ENCODE data around the gene ADD2.
"Not testable (repeated sequence)": the region's sequence is repeated elsewhere in the genome, so short reads cannot be mapped to it uniquely, and the experiment has no call there.

Gene ADD2, protein sequence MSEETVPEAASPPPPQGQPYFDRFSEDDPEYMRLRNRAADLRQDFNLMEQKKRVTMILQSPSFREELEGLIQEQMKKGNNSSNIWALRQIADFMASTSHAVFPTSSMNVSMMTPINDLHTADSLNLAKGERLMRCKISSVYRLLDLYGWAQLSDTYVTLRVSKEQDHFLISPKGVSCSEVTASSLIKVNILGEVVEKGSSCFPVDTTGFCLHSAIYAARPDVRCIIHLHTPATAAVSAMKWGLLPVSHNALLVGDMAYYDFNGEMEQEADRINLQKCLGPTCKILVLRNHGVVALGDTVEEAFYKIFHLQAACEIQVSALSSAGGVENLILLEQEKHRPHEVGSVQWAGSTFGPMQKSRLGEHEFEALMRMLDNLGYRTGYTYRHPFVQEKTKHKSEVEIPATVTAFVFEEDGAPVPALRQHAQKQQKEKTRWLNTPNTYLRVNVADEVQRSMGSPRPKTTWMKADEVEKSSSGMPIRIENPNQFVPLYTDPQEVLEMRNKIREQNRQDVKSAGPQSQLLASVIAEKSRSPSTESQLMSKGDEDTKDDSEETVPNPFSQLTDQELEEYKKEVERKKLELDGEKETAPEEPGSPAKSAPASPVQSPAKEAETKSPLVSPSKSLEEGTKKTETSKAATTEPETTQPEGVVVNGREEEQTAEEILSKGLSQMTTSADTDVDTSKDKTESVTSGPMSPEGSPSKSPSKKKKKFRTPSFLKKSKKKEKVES

DNA sequence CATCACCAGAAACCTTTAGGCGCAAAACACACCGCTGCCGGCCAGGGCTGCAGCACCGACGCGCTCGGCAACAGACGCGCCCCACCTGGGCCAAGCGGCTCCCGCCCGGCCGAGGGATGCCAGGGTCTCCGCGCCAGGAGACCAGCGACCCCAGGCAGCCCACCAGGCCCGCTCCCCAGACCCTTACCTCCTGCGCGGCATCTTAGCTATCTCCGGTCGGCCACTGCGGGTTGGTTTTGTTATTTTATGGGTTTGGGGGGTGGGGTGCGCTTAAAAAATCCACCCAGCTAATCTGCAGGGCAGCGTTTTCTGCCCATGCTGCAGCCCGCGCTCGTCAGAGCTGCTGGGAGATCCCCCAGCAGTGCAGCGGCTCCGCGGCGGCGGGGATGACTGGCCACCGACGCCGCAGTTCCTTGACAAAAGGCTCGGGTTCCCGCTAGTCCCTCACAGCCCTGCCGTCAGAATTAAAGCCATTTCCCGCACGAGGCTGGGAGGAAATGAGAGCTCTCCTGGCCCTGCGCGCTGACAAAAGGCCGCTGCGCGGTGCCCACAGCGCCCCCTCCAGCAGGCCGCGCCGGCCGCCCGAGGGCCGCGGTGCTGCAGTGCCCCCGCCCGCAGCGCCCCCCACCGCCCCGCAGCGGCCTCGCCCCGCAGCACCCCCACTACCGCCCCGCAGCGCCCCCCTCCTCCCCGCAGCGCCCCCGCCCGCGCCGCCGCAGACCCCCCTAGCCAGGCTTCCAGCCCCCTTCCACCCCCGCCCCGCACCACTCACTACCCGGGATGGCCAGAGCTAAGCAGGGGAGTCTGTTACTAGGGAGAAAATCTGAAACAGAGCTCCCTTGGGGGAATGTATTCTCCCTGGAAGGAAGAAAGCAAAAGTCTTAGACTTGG is at the start of gene ADD2:
ADD2 (minus strand) TSS at position 502 of the 891 bp plus-strand sequence. CDS start 61,792 bp downstream, outside the sequence.
- TF ChIP-seq POLR2A (IDR thresholded peaks at IDR 0.05; ENCODE audit: low read length): no peak
- no peak for TF ChIP-seq GATA1 (IDR thresholded peaks at IDR 0.05; ENCODE audit: low read depth, low read length)
- DNase-seq: peak; percentile 73 to 74

DNA sequence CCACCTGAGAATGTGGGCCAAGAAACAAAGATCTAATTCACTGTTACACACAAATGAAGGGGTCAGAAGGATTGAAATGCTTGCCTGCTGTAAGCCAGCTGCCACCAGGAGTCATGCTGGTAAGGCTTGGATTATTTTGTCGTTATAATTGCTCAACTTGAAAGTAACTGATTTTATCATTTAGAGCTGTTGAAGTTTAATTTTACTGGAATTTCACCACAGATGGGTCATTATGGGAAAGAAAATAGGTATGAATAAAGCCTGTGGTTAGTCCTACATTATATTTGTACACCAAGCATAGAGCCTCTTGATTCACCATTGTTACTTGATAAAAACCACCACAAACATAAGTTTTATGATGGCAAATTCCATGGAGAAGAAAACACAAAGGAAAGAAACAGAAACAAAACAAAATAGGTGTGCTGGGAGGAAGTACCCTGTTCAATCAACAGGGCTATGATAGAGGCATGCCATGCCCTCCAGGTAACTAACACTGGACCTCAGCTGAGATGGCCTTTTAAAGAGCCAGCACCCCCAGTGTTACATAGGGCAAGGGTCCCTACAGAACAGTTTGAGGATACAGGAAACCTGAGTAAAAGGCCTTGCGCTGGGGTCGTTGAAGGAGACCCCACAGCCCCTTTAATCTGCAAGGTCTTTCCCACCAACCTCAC is 49.4 kb upstream of the ADD2 start:
- DNase-seq: no peak
- TF ChIP-seq GATA1 (IDR thresholded peaks at IDR 0.05; ENCODE audit: low read depth, low read length) (no peak), POLR2A (IDR thresholded peaks at IDR 0.05; ENCODE audit: low read length) (no peak)

DNA sequence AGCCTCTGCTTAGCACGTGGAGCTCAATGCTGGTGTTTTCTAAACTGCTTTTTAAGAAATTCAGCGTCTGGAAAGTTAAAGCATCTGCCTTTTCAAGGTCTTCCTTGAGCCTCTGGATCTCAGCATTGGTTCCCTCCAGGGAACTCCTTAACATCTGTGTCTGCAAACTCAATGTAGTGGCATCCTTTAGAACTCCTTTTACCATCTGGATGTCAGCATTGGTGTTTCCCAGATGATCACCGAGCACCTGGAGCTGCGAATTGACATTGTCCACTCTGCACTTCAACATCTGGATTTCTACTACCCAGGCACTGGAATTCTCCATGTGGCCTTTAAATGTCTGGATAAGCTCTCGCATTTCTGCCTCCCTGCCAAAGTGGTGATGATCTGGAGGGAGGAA is 48.7 kb upstream of the ADD2 start:
- TF ChIP-seq GATA1 (IDR thresholded peaks at IDR 0.05; ENCODE audit: low read depth, low read length) (no peak), POLR2A (IDR thresholded peaks at IDR 0.05; ENCODE audit: low read length) (no peak)
- DNase-seq: no peak

DNA sequence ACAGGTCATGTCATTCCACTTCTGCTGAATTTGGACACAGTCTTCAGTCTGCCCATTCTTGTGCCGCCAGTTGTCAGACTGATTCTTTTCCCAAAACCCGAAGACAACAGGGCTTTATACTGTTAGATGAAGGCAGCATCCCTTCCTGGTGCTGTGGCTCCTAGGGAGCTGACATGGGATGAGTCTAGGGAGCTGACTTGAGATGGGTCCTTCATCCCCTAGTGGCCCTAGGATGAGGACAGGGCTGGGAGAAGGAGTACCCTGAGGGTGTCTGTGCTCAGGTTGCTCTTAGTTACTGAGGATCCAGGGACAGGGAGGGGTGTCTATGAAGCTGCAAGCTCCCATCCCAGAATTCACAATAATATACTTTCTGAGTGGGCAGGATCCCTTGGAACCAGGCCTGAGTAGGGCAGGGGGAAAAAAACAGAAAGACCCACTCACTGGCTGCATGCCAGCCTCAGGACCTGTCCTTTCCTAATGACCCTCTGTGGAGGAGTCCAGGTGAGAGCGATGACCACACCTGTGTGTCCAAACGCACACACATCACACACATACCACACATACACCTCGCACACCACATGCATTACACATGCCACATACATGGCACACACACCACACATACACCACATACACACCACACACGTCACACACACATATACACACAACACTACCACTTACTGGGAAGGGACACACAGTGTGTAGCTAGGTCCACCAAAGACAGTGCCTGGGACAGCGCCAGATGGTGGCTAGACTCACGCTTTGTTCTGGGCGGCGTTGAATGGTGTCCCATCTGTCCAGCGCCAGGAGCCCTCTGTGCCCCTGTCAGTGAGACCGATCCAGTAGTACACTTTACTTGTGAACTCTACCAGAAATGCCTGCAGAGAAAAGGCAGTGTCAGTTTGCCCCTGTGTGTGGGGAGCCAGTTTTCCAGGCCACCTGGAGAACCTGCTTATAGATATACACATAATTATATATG is 41.3 kb upstream of the ADD2 start:
- TF ChIP-seq GATA1 (IDR thresholded peaks at IDR 0.05; ENCODE audit: low read depth, low read length) (no peak), POLR2A (IDR thresholded peaks at IDR 0.05; ENCODE audit: low read length) (no peak)
- no peak for DNase-seq

DNA sequence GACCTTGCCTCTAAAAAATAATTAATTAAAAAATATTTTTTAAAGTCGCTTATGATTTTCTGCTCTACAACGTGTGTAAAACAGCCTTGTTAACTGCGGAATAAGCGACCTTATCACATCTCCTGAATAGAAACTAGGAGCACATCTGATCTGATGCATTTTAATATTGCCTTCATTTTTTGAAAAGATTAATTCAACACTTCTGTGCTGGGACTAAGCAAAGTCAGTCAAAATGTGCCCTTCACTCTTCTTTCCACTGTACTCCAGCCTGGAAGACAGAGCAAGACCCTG is 39.8 kb upstream of the ADD2 start:
- DNase-seq: no peak

DNA sequence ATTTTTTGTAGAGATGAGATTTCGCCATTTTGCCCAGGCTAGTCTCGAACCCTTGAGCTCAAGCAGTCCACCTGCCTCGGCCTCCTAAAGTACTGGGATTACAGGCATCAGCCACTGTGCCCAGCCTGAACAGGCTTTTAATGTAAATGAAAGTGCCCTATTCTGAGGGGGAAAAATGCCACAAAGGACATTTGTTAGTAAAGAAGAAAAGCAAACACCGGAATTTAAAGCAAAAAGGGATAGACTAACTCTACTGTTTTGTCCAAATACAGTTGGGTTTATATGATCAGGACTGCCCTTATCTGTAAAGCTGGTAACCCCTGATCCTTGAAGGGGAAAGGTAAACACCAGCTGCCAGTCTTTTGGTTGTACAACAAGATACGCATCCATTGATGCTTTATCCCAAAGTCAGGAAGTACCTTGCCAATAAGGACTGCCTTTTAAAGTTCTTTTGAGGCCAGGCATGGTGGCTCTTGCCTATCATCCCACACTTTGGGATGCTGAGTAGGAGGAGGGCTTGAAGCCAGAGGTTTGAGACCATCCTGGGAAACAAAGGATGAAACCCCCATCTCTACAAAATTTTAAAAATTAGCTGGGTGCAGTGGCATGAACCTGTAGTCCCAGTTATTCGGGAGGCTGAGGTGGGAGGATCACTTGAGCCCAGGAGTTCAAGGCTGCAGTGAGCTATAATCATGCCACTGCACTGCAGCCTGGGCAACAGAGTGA is 39.3 kb upstream of the ADD2 start:
- TF ChIP-seq GATA1 (IDR thresholded peaks at IDR 0.05; ENCODE audit: low read depth, low read length): no peak
- TF ChIP-seq POLR2A (IDR thresholded peaks at IDR 0.05; ENCODE audit: low read length): no peak
- no peak for DNase-seq

More for the DNA sequence above, 39.8 kb upstream of the ADD2 start:
- TF ChIP-seq POLR2A (IDR thresholded peaks at IDR 0.05; ENCODE audit: low read length): no peak
- no peak for TF ChIP-seq GATA1 (IDR thresholded peaks at IDR 0.05; ENCODE audit: low read depth, low read length)

DNA sequence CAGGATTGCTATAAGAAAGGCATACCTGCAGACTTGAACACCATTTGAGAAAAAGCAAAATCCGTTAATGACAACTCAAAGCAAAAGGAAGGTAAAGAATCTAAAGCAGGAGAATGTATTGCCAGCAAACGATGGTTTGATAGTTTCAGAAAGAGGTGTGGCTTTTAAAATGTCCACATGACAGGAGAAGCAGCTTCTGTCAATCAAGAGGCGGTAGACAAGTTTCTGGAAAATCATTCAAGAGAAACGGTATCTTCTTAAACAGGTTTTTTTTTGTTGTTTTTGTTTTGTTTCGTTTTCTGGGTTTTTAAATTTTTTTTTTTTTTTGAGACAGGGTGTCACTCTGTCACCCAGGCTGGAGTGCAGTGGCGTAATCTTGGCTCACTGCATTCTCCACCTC is 38.6 kb upstream of the ADD2 start:
- no peak for DNase-seq
- TF ChIP-seq GATA1 (IDR thresholded peaks at IDR 0.05; ENCODE audit: low read depth, low read length) (no peak), POLR2A (IDR thresholded peaks at IDR 0.05; ENCODE audit: low read length) (no peak)

DNA sequence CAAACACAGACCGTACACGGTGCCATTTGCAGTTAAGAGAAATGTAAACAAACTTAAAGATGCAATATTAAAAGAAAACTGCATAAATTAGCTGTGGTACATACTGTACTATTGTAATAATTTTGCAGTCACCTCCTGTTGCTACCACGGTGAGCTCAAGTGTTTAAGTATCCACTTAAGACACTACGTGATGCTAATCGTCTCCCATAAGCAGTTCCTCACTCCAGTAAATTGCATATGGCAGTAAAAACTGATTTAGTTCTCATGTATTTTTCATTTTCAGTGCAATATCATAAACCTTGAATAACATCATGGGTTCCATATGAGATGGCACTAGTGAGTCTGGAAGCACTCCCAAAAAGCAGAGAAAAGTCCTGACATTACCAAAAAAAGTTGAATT is 38.0 kb upstream of the ADD2 start:
- TF ChIP-seq POLR2A (IDR thresholded peaks at IDR 0.05; ENCODE audit: low read length) (no peak), GATA1 (IDR thresholded peaks at IDR 0.05; ENCODE audit: low read depth, low read length) (no peak)
- DNase-seq: no peak

DNA sequence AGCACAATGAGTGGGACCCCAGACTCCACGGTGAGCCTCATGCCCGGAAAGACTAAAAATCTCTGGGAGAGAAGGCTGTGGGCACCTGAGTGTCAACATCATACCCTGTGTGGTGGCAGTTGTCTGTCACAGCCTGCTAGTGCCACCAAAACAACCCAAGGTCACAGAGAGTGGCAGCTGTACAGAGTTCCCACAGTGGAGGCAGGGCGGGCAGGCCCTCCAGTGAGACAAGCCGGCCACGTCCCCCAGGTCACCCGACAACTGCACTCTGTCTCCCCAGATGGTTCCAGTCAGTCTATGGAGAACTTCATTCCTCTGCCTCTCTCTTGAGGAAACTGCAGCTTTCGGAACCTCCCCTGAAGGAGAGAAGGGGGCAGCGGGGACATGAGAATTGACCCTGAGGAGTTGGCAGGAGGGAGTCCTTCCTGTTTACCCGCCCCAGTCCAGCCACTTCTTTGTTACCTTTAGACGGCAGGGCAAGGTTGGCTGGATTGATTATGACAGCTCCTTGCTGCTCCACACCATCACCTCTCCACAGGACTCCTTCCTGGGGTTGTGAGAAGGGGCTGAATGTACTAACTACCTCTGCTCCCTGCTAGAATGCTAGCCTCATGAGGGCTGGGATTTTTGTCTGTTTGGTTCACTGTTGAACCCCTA is 33.7 kb upstream of the ADD2 start:
- no peak for DNase-seq
- TF ChIP-seq GATA1 (IDR thresholded peaks at IDR 0.05; ENCODE audit: low read depth, low read length): no peak
- TF ChIP-seq POLR2A (IDR thresholded peaks at IDR 0.05; ENCODE audit: low read length): no peak

DNA sequence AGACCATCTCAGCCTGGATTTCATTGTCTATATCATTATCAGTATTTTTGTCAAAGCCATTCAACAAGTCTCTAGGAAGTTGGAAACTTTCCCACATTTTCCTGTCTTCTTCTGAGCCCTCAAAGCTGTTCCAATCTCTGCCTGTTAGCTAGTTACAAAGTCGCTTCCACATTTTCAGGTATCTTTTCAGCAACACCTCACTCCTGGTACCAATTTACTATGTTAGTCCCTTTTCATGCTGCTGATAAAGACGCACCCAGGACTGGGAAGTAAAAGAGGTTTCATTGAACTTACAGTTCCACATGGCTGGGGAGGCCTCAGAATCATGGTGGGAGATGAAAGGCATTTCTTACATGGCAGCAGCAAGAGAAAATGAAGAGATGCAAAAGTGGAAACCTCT is 31.7 kb upstream of the ADD2 start:
- no peak for DNase-seq
- no peak for TF ChIP-seq GATA1 (IDR thresholded peaks at IDR 0.05; ENCODE audit: low read depth, low read length)
- no peak for TF ChIP-seq POLR2A (IDR thresholded peaks at IDR 0.05; ENCODE audit: low read length)

DNA sequence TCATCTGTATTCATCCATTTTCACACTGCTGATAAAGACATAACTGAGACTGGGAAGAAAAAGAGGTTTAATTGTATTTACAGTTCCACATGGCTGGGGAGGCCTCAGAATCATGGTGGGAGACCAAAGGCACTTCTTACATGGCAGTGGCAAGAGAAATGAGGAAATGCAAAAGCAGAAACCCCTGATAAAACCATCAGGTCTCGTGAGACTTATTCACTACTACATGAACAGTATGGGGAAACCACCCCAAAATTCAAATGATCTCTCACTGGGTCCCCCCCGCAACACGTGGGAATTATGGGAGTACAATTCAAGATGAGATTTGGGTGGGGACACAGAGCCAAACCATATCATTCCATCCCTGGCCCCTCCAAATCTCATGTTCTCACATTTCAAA is 30.0 kb upstream of the ADD2 start:
- DNase-seq: not testable (repeated sequence)

DNA sequence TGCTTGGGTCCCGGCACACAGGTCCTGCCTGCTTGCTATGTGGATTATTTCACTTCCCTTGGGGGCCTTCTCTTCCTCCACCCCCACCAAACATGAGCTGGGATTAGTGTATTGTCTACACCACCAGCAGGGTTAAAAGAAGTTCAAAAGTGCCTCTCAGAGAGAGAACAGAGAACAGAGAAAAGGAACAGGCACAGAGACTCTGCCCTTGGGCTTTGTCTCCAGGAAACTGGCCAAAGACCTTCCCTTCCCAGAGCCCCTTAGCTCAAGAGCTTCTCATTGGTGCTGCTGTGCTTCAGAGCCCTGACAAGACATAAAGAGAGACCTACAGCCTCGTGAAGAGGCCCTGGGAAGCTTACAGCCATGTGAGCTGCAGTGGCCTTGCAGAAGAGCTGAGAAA is 29.5 kb upstream of the ADD2 start:
- DNase-seq: no peak
- no peak for TF ChIP-seq POLR2A (IDR thresholded peaks at IDR 0.05; ENCODE audit: low read length)

Data from erythroblast (primary cell).